Endothelial cell of umbilical vein (primary cell): ENCODE results near the gene ANKZF1. TPM values are rescaled to one million over a fixed set of nuclear protein-coding genes. Genes with fewer than 3 reads are reported as not detected.

Experiments
- BruUV-seq: library from RNA; stranded (reverse); fragments of 400-500 nt; replicated peaks from 2 replicates; lab custom pipeline; 2021; lab: Mats Ljungman, UMichigan
- CTCF ChIA-PET: fragments of 300-600, 350-600 bp; sonication (Branson Sonifier 250); formaldehyde crosslinking; loops from one replicate; lab custom pipeline; 2021; ENCODE audit warnings: antibody characterized with exemption, inconsistent platforms; lab: Charles Lee
- POLR2A ChIA-PET: fragments of 300-600, 350-600 bp; sonication (Branson Sonifier 250); formaldehyde crosslinking; loops from one replicate; lab custom pipeline; 2021; ENCODE audit warnings: antibody characterized with exemption, inconsistent platforms; lab: Charles Lee
- DNase-seq: peaks from one replicate; pipeline ENCODE4 v3.0.0-alpha.2; 2011; ENCODE audit warnings: low read depth, low spot score
- FAIRE-seq: peaks from 2 replicates; lab custom pipeline; 2011; peaks lifted over from hg19 to GRCh38; lab: Jason Lieb, UNC
- H2AFZ ChIP-seq: 2 replicates; pipeline ENCODE4 v1.6.0; 2012; ENCODE audit warnings: low read depth, low read length, control low read depth, inconsistent platforms
- H3K27ac ChIP-seq: 2 replicates; pipeline ENCODE4 v1.5.1; 2011; ENCODE audit warnings: low read depth, mild to moderate bottlenecking, control low read depth, low read length, moderate library complexity; ENCODE audit not compliant: insufficient read depth
- H3K27me3 ChIP-seq, 2 experiments: 2 replicates each; pipeline versions ENCODE4 v1.6.0 to v1.6.1; 2011; ENCODE audit warnings: low read length in 2 of 2, mixed read lengths in 1 of 2; ENCODE audit not compliant: control insufficient read depth in 2 of 2, insufficient read depth in 2 of 2
- H3K36me3 ChIP-seq, 2 experiments: 2 replicates in 1 of 2; 3 replicates in 1 of 2; pipeline ENCODE4 v1.5.1; 2011; ENCODE audit warnings: low read length in 2 of 2, mild to moderate bottlenecking in 1 of 2, moderate library complexity in 1 of 2; ENCODE audit not compliant: control insufficient read depth in 2 of 2, insufficient read depth in 2 of 2; ENCODE audit errors: extremely low read depth in 1 of 2
- H3K4me1 ChIP-seq: 3 replicates; pipeline ENCODE4 v1.5.1; 2011; ENCODE audit warnings: mild to moderate bottlenecking, low read length; ENCODE audit not compliant: control insufficient read depth, insufficient read depth; ENCODE audit errors: extremely low read depth
- H3K4me2 ChIP-seq: 2 replicates; pipeline ENCODE4 v1.6.1; 2011; ENCODE audit warnings: low read length, control low read depth, mixed read lengths; ENCODE audit not compliant: insufficient read depth
- H3K4me3 ChIP-seq, 3 experiments: fragments of 200-600 bp in 1 of 3; sonication (generic), shearing (Covaris generic) in 1 of 3; replicated peaks in 1 of 3; 2 replicates each; pipeline ENCODE4 v1.5.1; 2011 to 2016; ENCODE audit warnings: control low read depth in 3 of 3, low read length in 3 of 3, mild to moderate bottlenecking in 2 of 3, inconsistent platforms in 1 of 3, low read depth in 1 of 3, moderate library complexity in 1 of 3; ENCODE audit not compliant: insufficient read depth in 1 of 3
- H3K79me2 ChIP-seq: 2 replicates; pipeline ENCODE4 v1.6.0; 2012; ENCODE audit warnings: low read length, inconsistent platforms; ENCODE audit not compliant: control insufficient read depth, insufficient read depth
- H3K9ac ChIP-seq: replicated peaks from 2 replicates; pipeline ENCODE3; 2011; ENCODE audit warnings: low read length, control low read depth; ENCODE audit not compliant: insufficient read depth; ENCODE audit errors: extremely low read depth
- H3K9me1 ChIP-seq: replicated peaks from 3 replicates; pipeline ENCODE4 v1.6.0; 2011; ENCODE audit warnings: mild to moderate bottlenecking, low read length; ENCODE audit not compliant: control insufficient read depth, insufficient read depth; ENCODE audit errors: extremely low read depth
- H3K9me3 ChIP-seq: replicated peaks from 2 replicates; pipeline ENCODE4 v1.5.1; 2012; ENCODE audit warnings: low read length, inconsistent platforms; ENCODE audit not compliant: control insufficient read depth, insufficient read depth
- H4K20me1 ChIP-seq: replicated peaks from 2 replicates; pipeline ENCODE3; 2011; ENCODE audit warnings: mild to moderate bottlenecking, low read length; ENCODE audit not compliant: control insufficient read depth, insufficient read depth; ENCODE audit errors: extremely low read depth
- CTCF ChIP-seq, 2 donors: IDR thresholded peaks; 1 replicate in 1 of 2; 2 replicates in 1 of 2; pipeline ENCODE4 v1.5.1; 2011; ENCODE audit warnings: low read length in 2 of 2, mild to moderate bottlenecking in 2 of 2, moderate library complexity in 2 of 2, control low read depth in 1 of 2, inconsistent platforms in 1 of 2, low read depth in 1 of 2; ENCODE audit not compliant: insufficient read depth in 1 of 2; ENCODE audit errors: extremely low read depth in 1 of 2
- EZH2 ChIP-seq: IDR thresholded peaks from 2 replicates; pipeline ENCODE4 v1.6.1; 2012; ENCODE audit warnings: borderline replicate concordance, low read depth, mild to moderate bottlenecking, moderate library complexity, low read length, inconsistent platforms; ENCODE audit not compliant: severe bottlenecking
- FOS ChIP-seq: IDR thresholded peaks from 2 replicates; pipeline ENCODE4 v1.6.1; 2011; ENCODE audit warnings: mild to moderate bottlenecking, low read length, moderate library complexity, borderline replicate concordance; ENCODE audit not compliant: insufficient read depth
- GATA2 ChIP-seq: IDR thresholded peaks from 2 replicates; pipeline ENCODE4 v1.7.0; 2011; ENCODE audit warnings: low read depth, mild to moderate bottlenecking, moderate library complexity, mixed read lengths, low read length; ENCODE audit not compliant: insufficient read length, insufficient read depth
- JUN ChIP-seq: IDR thresholded peaks from 2 replicates; pipeline ENCODE4 v1.6.1; 2011; ENCODE audit warnings: borderline replicate concordance, low read depth; ENCODE audit not compliant: insufficient read length, insufficient read depth
- MAX ChIP-seq: IDR thresholded peaks from 2 replicates; pipeline ENCODE4 v1.6.1; 2011; ENCODE audit not compliant: insufficient read depth, insufficient read length
- MYC ChIP-seq: IDR thresholded peaks from one replicate; pipeline ENCODE4 v1.6.1; 2011; ENCODE audit warnings: mild to moderate bottlenecking, low read depth, low read length
- POLR2A ChIP-seq: IDR thresholded peaks from 2 replicates; pipeline ENCODE4 v1.6.1; 2012; ENCODE audit warnings: low read depth, mild to moderate bottlenecking, control low read depth, low read length
- POLR2AphosphoS5 ChIP-seq: IDR thresholded peaks from 2 replicates; pipeline ENCODE4 v1.6.1; 2012; ENCODE audit warnings: low read depth, mild to moderate bottlenecking, control low read depth, low read length, moderate library complexity; ENCODE audit not compliant: insufficient read depth
- dilution Hi-C: fragments of 300-500 bp; cut with MboI; formaldehyde crosslinking; loops from one replicate; pipeline ENCODE4 v1.15.0; 2019; ENCODE audit warnings: low sequenced_read_pairs; ENCODE audit not compliant: extremely low pct_ligation_motif_present
- intact Hi-C: fragments of 100-400 bp; cut with micrococcal nuclease; formaldehyde crosslinking; loops from one replicate; pipeline ENCODE4 v1.10.0; 2022
- polyA plus RNA-seq, 4 experiments: library from polyadenylated mRNA; depleted of rRNA in 3 of 4; stranded (reverse) in 3 of 4; unstranded in 1 of 4; fragments of >200 nt; gene quantifications; 2 replicates each; pipeline versions ENCODE4 v1.2.1 to v1.2.3, GENCODE V29; 2011 to 2012; ENCODE audit warnings: missing spikeins in 1 of 4
- total RNA-seq: library from RNA; stranded (reverse); gene quantifications from 2 replicates; pipeline ENCODE4 v1.2.3, GENCODE V29; 2021

Gene ANKZF1
- total and polyA plus RNA-seq, 2 donors (not counting 3 experiments of a cell fraction or from before 2014, with no cell fraction given), result 26.5 to 36.2 TPM

DNA sequence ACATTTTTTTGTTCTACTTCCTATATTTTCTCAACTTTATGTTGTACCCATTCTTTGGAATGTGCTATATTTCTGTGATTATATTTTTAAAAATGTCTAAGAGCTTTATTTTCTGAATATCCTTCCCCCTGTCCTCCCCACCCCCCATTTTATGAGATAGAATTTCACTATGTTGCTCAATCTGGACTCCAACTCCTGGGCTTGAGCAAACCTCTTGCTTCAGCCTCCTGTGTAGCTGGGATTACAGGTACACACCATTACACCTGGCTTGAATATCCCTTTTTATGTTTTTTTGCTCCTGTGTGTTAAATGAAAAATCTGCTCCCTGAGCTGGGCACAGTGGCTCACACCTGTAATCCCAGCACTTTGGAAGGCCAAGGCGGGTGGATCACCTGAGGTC, 32.2 kb upstream of the ANKZF1 start:
- TF ChIP-seq CTCF (IDR thresholded peaks at IDR 0.05; ENCODE audit: extremely low read depth in 1 of 2, insufficient read depth in 1 of 2, low read depth in 1 of 2, low read length in 2 of 2) (no peak), GATA2 (no peak), POLR2AphosphoS5 (no peak), MYC (no peak)
- no TSS peak for BruUV-seq
- no peak overlapping the region for H2AFZ ChIP-seq
- POLR2A ChIA-PET, result no interaction called here
- H3K27ac ChIP-seq, result no peak overlapping the region
- no peaks in the 10 kb centered on the region for H4K20me1 ChIP-seq
- no peaks in the 10 kb centered on the region for H3K4me1 ChIP-seq
- intact Hi-C loops, result no loop called here
- no peaks in the 10 kb centered on the region for H3K79me2 ChIP-seq
- H3K9ac ChIP-seq, result no peak overlapping the region
- CTCF ChIA-PET, result interaction anchor here (1.1 to 1.7 kb wide), 3 partner anchors 9 to 168 kb away, joined by 3 to 6 read pairs (median 3); no protein-coding TSS in a partner anchor
- peaks cover 2 to 5% of the 10 kb centered on the region in 2 experiments for H3K27me3 ChIP-seq
- H3K9me3 ChIP-seq, result no peaks in the 10 kb centered on the region
- no peaks in the 10 kb centered on the region for H3K9me1 ChIP-seq
- DNase-seq, result no peak
- H3K4me2 ChIP-seq, result no peak overlapping the region
- dilution Hi-C loops, result no loop called here
- no peaks in the 10 kb centered on the region for H3K36me3 ChIP-seq
- no peak for FAIRE-seq
- no peak overlapping the region for H3K4me3 ChIP-seq

- TF ChIP-seq JUN (no peak), MYC (no peak), POLR2A (no peak), MAX (no peak), GATA2 (no peak), POLR2AphosphoS5 (no peak), CTCF (IDR thresholded peaks at IDR 0.05; ENCODE audit: extremely low read depth in 1 of 2, insufficient read depth in 1 of 2, low read depth in 1 of 2, low read length in 2 of 2) (no peak), EZH2 (no peak), FOS (no peak)
- DNase-seq (no peak), FAIRE-seq (no peak)
- ChIA-PET CTCF (interaction anchor here (1.5 kb wide), 1 partner anchor 9 kb away, joined by 6 read pairs; no protein-coding TSS in a partner anchor), POLR2A (no interaction called here)
- H3K36me3 ChIP-seq, result no peaks in the 10 kb centered on the region
- H4K20me1 ChIP-seq, result no peaks in the 10 kb centered on the region
- H3K79me2 ChIP-seq, result no peaks in the 10 kb centered on the region
- no peaks in the 10 kb centered on the region for H3K9me3 ChIP-seq
- no peak overlapping the region for H2AFZ ChIP-seq
- no peak overlapping the region for H3K4me3 ChIP-seq
- H3K9me1 ChIP-seq, result no peaks in the 10 kb centered on the region
- no TSS peak for BruUV-seq
- H3K27me3 ChIP-seq, result peaks cover 2 to 5% of the 10 kb centered on the region in 2 experiments
- dilution Hi-C loops (no loop called here), intact Hi-C loops (no loop called here)
- H3K27ac ChIP-seq, result no peak overlapping the region
- no peak overlapping the region for H3K9ac ChIP-seq
- no peak overlapping the region for H3K4me2 ChIP-seq
- H3K4me1 ChIP-seq, result no peaks in the 10 kb centered on the region
Observed at GRCh38 chr2:219198974-219199373, 30.6 kb upstream of the ANKZF1 start.
